ENCODE data around the gene PELI2.

The PELI2 gene

GRCh38 chr14:56318393-56319115 lies 200.3 kb downstream of the PELI2 start:
- DNase-seq, result no peak

GRCh38 chr14:56321861-56322260 lies 203.7 kb downstream of the PELI2 start:
- DNase-seq, result no peak

DNA sequence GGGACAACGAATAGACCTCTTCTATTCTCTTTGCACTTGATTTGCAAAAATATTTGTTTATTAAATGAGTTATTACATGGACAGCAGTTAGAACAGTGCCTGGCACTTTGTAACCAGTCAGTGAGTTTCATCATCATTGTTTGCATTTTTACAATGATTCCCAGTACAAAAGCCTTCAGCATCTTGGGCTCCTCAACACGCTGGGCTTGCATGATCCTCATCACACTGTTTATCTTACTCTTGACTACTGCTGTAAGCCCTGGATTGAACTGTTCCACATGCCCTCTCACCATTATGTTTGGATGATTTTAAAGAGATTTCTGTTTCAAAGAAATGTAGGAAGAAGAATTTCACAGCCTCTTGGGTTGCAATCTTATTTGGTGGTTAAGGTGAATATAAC lies 204.3 kb downstream of the PELI2 start:
- DNase-seq, result no peak

GRCh38 chr14:56324454-56324853 lies 206.2 kb downstream of the PELI2 start:
- DNase-seq, result no peak

- DNase-seq, result no peak
Observed at GRCh38 chr14:56324856-56325699, 206.9 kb downstream of the PELI2 start.

DNA sequence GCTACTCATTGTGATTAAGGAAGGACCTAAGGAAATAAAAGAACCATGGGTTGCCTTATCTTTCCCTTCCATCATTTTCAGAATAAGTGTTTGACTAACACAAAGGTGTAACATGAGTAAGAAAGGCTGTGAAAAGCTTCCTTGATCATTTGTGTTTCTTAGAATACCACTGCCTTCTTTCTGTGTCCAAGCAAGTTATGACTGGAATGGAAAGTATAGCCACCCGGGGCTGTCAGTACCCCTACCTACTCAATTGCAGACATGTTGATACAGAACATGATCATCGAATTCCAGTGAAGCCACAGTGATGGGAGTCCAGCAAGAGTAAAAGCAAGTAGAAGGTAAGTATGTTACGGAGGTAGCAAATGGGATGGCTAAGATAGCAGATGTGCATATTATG lies 209.8 kb downstream of the PELI2 start:
- no peak for DNase-seq

DNA sequence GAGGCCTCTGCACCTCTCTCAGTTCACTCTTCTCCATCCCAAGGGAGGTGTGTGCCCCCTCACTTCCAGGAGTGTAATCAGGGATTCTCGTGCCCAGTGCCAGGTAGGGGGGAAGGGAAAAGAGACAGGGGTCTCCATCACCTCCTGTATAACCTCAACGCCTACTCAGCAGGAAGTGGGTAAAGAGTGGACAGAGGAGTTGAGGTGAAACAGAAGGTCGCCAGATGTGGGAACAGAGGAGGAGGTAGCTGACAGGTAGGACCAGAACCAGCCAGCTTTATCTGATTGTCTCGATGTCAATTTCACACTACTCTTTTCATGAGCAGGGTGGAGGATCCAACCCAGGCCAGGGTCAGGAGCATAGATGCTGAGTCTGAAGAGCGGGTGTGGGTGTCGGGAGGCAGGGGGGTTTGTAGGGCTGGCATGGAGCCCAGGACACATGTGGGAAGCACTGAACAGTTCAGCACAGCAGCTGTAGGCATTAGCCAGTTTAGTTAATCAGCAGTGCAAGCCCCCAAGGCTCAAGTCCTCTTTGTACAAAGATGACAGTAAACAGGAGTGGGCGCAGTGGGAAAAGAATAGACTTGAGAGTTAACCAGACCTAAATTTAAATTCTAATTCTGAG lies 213.5 kb downstream of the PELI2 start:
- no peak for DNase-seq

DNA sequence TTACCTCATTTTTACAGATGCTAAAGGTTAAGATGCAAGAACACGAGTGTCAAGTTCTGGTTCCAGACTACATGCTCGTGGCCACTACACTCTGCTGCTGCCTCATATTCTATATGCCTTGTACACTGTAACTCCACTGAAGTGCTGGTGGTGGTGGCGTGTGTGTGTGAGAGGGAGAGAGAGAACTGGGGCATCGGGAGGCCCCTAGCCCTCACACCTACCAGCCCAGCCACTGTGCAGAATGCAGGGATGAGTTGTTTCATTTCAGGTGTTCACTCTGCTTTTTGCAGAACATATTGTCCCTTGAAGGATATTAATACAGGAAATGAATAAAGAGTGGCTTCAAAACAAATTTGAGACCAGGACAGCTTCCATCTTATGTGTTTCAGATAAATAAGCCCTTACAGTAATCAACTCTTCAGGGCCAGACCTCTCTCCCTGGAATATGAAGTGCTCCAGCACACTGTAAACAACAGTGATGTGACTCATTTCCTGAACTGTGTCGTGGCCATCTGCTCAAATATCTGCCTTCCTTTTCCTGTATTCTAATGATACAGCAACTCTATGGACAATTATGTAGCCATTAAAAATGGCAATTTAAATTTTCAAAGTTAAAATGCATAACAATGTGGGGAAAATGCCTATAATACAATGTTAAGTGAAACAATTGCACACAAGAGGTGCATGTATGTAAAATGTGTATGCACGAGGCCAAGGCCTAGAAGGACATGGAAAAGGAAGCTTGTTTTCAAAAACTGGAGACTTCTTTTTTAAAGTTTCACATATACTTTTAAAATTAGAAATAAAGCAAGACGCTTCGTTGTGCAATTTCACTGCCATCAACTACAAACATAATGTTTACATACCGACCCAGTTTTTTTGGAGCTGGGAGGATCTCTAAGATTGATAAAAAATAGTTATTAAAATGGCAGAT lies 215.4 kb downstream of the PELI2 start:
- no peak for DNase-seq

DNA sequence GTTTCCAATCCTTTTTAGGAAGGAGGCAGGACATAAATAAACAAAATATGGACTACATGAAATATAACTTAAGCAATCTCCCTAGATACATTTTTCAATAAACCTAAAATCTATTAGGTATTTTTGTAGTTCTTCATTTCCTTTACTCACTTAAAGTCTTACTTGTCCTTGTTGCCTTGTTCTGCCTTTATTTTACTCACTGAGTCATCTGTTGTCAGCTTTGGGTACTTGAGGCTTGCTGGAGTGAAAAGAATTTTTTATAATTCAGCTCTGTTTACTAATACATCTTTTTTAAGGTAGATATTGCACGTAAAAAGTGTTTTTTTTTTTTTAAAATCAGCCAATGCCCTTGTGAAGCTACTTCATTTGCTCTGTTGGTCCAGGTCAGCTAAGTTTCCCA lies 216.2 kb downstream of the PELI2 start:
- no peak for DNase-seq

DNA sequence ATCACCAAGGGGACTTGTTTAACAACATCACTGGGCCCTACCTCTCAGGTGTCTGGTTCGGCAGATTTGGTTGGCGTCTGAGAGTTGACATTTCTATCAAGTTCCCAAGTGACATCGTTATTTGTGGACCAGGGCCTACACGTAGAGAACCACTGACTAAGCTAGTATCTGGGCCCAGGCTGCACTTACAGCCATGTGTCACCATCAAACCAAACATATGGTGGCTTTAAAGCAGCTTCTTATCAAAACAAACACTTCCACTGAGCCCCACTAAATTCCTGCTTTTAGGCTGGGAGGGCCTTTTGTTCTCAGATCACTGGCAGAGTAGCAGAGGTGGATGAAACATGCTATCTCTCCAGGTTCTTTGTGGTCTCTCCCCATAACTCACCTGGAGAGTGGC lies 220.5 kb downstream of the PELI2 start:
- no peak for DNase-seq

DNA sequence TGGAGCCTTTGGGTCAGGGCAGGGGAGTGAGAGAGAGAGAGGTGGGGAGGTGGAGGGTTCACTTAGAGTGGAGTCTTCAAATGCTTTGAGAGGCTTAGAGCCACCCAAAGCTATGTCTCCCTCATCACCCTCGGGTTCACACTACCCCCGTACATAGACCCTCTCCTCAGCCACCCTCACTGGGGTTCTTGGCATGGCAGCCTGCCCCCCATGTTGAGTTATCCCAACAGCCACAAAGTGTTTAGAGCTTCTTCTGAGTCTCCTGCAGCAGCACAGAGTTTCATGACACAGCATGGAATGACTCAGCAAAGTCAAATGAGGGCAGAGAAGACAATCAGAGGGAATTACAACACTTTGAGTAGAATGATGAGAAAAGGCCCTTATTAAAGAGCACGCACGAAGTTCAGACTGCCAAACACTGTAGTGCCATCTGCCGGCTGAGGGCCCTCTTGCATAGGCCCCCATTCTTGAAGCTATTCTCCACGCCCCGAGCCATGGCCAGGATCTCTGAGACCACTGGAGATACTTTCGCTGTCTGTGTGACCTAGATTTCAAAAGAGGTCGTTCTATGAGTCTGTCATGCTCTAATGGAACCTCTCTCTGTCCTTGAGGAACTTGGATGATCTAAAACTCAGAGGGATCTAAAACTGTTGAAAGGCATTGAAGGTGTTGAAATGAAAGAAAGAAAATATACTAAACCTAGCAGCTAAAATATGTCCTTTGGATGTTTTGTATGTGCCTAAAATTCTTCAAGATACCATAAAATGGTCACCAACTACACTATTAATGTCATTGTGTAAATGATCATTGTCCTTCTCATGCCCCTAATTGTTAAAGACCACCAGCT lies 221.9 kb downstream of the PELI2 start:
- DNase-seq, result peak; percentile 79

DNA sequence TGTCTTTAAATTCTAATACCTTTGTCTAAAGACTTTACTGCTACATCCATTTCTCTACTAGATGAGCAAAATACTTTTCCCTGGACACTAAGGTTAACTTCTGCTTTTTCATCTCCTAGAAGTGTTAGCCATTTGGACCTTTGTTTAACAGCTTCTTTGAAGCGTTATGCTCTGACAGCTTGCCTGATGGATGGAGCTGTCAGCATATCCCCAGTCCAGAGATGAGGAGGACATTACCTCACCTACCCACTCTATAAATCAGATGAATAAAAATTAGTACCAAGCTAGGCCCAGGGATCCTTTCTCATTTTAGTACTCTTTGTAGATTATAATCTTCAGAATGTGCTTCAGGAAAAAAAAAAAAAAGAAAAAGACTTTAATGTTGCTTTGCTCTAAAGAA lies 222.7 kb downstream of the PELI2 start:
- no peak for DNase-seq

- no peak for DNase-seq
Observed at GRCh38 chr14:56341766-56342493, 223.7 kb downstream of the PELI2 start.

- DNase-seq, result no peak
Observed at GRCh38 chr14:56342494-56342942, 224.3 kb downstream of the PELI2 start.

DNA sequence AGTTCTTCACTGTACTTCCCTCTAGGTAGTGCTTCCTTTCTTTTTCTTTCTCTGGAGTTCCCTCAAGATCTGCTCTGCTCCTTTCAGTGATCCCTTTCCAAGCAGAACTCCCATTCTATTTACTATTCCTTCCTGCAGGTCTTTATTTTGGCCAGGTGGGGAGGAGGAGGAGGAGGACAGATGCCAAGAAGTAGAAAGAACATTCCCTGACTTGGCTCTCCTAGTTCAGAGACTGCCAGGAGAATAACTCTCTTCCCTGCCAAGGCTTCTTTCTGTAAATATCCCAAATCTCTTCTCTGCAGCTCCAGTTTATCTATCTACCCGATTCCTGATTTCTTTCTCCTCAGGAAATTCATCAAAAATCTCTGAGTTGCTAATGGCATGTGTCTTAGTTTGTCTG lies 231.7 kb downstream of the PELI2 start:
- DNase-seq, result no peak

Data from NCI-H1436 (cell line).